ENCODE data around the gene ARHGAP24.
"Not testable (repeated sequence)": the region's sequence is repeated elsewhere in the genome, so short reads cannot be mapped to it uniquely, and the experiment has no call there.

Gene ARHGAP24

DNA sequence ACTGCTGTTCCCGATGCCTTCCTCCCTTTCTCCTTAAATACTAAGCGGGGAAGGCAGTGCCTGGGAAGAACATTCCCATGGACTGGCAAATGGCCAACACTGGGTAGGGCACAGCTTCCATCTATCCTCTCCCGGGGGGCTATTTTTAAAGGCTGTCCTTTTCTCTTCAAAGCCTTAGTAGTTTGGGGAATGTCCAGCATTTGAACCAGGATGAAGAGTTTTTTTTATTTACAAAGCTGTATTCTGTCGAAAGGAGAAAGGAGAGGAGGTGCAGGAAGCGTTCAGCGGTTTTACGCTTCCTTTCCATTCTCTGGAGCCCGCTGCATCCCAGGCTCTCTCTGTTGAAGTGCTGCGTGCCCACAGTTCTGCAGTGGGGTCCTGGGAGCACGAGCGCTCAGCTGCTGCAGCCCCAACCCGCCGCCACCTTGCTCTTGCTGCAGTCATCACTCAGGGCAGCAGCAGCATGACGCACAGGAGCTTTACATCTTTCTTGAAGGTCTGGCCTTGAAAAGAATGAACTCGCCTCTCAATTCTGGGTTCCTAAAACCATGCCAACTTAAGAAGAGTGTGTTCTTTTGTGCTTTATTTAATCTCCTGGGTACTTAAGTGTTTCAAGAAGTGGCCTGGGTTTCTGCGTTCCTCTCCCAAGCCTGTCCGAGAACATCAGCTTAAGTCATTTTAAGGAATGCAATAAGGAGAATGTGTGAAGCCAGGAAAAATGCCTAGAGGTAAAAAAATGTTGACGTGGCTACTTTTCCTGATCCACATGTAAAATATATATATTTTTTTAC lies 457.7 kb downstream of the ARHGAP24 start:
- peak; percentile 61 for DNase-seq

GRCh38 chr4:85933291-85933640 lies 458.3 kb downstream of the ARHGAP24 start:
- peak; percentile 30 for DNase-seq

- DNase-seq: no peak
These were observed 462.6 kb downstream of the ARHGAP24 start for GRCh38 chr4:85937507-85937906.

DNA sequence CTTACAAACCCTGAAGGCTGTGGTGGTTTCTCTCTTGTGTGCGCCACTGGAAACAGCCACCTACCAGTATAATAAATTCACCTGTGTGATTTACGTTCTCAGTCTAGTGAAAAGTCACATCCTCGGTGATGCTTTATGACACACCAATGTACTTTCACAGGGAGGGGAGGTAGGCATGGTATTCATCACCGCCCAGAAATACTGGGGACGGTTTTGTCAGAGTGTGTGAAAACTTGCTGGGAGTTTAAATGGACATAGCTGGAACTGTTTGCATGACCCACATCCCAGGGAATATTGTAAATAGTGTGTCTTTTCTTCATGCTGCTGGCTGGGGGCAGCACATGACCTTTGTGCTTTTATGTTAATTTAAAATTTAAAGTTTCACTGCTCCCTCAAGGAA lies 463.1 kb downstream of the ARHGAP24 start:
- no peak for DNase-seq

GRCh38 chr4:85938902-85939301 lies 464.0 kb downstream of the ARHGAP24 start:
- DNase-seq: no peak

GRCh38 chr4:85939595-85939994 lies 464.6 kb downstream of the ARHGAP24 start:
- DNase-seq: no peak

- DNase-seq: no peak
These were observed 465.2 kb downstream of the ARHGAP24 start for GRCh38 chr4:85940151-85940550.

DNA sequence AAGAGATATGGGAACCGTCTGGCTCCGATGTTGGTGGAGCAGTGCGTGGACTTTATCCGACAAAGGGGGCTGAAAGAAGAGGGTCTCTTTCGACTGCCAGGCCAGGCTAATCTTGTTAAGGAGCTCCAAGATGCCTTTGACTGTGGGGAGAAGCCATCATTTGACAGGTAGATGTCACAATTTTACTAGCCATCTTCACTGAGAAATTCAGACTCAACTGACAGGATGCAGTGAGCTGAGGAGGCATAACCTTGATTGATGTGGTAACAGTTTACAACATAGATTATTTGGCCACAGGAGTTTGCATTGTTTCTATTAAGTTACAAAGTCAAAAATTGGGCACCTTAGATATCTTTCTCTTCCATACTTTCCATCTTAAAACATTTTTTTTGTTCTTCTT lies 467.2 kb downstream of the ARHGAP24 start:
- no peak for DNase-seq

GRCh38 chr4:85946821-85947220 lies 471.9 kb downstream of the ARHGAP24 start:
- DNase-seq: no peak

DNA sequence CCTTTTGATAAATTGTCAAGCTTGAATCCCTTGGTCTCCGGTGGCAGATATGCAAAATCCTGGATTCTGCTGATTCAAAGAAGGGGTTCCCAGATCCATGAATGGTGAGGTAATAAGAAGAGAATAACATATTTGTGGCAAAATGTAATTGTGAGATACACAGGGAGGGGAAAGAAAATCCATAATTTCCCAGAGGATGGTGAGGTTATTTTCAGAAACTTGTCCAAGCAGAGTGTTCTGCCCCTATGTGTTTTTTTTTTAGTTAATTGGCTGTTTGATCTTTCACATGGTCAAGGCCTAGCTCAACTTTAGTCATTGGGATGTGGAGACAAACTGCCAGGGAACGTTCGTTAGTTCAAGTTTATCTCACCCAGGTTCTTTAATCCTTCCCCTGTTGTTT lies 476.1 kb downstream of the ARHGAP24 start:
- DNase-seq: no peak

- no peak for DNase-seq
These were observed 477.6 kb downstream of the ARHGAP24 start for GRCh38 chr4:85952528-85952927.

GRCh38 chr4:85952972-85953650 lies 478.2 kb downstream of the ARHGAP24 start:
- no peak for DNase-seq

- DNase-seq: no peak
These were observed 478.7 kb downstream of the ARHGAP24 start for GRCh38 chr4:85953651-85954018.

- no peak for DNase-seq
These were observed 480.8 kb downstream of the ARHGAP24 start for GRCh38 chr4:85955620-85956292.

DNA sequence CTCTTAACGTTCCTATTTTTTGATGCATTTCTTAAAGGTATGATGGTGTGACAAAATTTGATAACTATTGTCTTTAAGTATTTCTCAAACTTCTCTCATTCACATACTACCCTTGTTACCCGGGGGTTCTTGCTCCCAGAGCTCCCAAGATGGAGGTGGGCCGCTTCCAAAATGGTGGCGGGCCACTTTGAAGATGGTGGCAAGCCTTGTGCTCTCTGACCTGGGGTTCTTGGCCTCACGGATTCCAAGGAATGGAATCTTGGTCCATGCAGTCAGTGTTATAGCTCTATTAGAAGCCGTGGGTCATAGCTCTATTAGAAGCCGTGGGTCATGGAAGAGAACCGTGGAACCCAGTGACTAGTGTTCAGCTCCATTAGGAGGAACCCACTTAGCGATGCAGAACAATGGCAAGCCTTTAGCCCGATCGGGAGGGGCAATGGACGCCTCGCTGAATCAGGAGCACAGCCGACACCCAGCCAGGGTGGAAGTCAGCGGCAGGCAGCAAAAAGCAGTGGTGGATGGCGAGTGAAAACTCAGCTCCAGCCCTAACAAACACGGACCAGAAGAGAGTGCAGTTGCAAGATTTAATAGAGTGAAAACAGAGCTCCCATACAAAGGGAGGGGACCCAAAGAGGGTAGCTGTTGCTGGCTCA lies 481.5 kb downstream of the ARHGAP24 start:
- no peak for DNase-seq

- DNase-seq: no peak
These were observed 486.9 kb downstream of the ARHGAP24 start for GRCh38 chr4:85961887-85962286.

DNA sequence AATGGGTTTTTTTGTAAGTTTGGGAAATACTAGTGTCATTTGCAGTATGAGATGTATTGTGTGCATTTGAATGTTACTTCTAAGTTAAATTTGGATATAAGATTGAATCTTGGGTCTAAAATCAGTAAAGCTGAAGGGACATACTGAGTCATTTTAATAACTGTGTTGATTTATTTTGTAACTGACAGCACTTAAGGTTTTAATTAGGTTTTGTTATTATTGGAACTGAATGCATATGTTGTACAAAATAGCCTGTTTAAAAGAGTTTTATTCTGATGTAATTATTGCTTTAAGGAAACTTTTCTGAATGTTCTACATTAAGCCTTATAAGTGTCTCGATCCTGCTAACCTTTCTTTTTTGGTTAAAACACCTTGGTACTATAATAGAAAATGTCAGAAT lies 488.3 kb downstream of the ARHGAP24 start:
- DNase-seq: no peak

DNA sequence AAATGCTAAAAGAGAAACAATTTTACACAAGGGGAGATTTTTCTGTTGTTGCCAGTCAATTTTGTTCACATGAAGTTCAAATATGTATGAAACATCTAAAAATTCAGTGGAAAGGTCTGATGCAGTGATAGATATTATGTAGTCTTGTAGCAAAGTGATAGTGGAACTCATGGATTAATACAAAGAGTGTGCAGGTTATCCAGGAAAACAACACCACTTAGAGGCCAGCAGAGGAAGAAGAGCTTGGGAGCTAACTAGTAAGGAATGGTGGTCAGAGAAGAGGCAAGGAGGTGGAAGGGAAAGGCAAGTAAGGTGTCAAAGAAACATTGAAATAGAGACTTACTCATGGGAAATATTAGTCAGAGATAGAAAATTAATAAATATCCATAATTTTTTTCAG lies 489.3 kb downstream of the ARHGAP24 start:
- no peak for DNase-seq

GRCh38 chr4:85965017-85965416 lies 490.1 kb downstream of the ARHGAP24 start:
- not testable (repeated sequence) for DNase-seq

GRCh38 chr4:85965529-85965928 lies 490.6 kb downstream of the ARHGAP24 start:
- DNase-seq: no peak

GRCh38 chr4:85966373-85966772 lies 491.4 kb downstream of the ARHGAP24 start:
- DNase-seq: no peak

GRCh38 chr4:85967872-85968271 lies 492.9 kb downstream of the ARHGAP24 start:
- DNase-seq: no peak

Data from eye (tissue), 1 donor.